Neuronal stem cell (in vitro differentiated cells): ENCODE measurements around the gene TOR1AIP1.

Experiments used
- DNase-seq: peaks from one replicate; pipeline ENCODE4 v3.0.0-alpha.2; 2013; ENCODE audit warnings: low spot score
- H2AFZ ChIP-seq: one replicate; pipeline ENCODE4 v1.6.1; 2013; ENCODE audit warnings: mild to moderate bottlenecking, low read length, inconsistent platforms
- H2AK5ac ChIP-seq: 2 replicates; pipeline ENCODE4 v1.6.1; 2013; ENCODE audit warnings: low read depth, mild to moderate bottlenecking, inconsistent platforms, low read length, moderate library complexity, mixed read lengths
- H2BK120ac ChIP-seq: 2 replicates; pipeline ENCODE4 v1.6.1; 2013; ENCODE audit warnings: low read depth, mild to moderate bottlenecking, inconsistent platforms, low read length, moderate library complexity, mixed read lengths
- H2BK12ac ChIP-seq: one replicate; pipeline ENCODE4 v1.6.1; 2013; ENCODE audit warnings: low read length, inconsistent platforms
- H2BK15ac ChIP-seq: 2 replicates; pipeline ENCODE4 v1.6.1; 2013; ENCODE audit warnings: mild to moderate bottlenecking, low read length, inconsistent platforms, mixed read lengths
- H2BK5ac ChIP-seq: one replicate; pipeline ENCODE4 v1.6.1; 2013; ENCODE audit warnings: inconsistent platforms, mild to moderate bottlenecking, low read length, moderate library complexity
- H3K14ac ChIP-seq: one replicate; pipeline ENCODE4 v1.6.1; 2013; ENCODE audit warnings: low read length, inconsistent platforms
- H3K18ac ChIP-seq: 2 replicates; pipeline ENCODE4 v1.6.1; 2013; ENCODE audit warnings: low read length, inconsistent platforms
- H3K23ac ChIP-seq: 2 replicates; pipeline ENCODE4 v1.6.1; 2013; ENCODE audit warnings: low read depth, mild to moderate bottlenecking, mixed read lengths, low read length, inconsistent platforms; ENCODE audit not compliant: poor library complexity
- H3K27ac ChIP-seq: replicated peaks from 3 replicates; pipeline ENCODE4 v1.5.1; 2013; ENCODE audit warnings: low read length, inconsistent platforms
- H3K27me3 ChIP-seq, 3 experiments: 2 replicates each; pipeline ENCODE4 v1.6.1; 2013; ENCODE audit warnings: low read length in 3 of 3, mild to moderate bottlenecking in 2 of 3, inconsistent platforms in 1 of 3, low read depth in 1 of 3, mixed read lengths in 1 of 3, moderate library complexity in 1 of 3; ENCODE audit not compliant: control insufficient read depth in 3 of 3, insufficient read depth in 3 of 3
- H3K36me3 ChIP-seq, 2 donors: replicated peaks in 1 of 2; 2 replicates each; pipeline ENCODE4 v1.6.1; 2013; ENCODE audit warnings: low read length in 2 of 2; ENCODE audit not compliant: control insufficient read depth in 2 of 2, insufficient read depth in 2 of 2
- H3K4ac ChIP-seq: 2 replicates; pipeline ENCODE4 v1.6.1; 2013; ENCODE audit warnings: inconsistent platforms, mild to moderate bottlenecking, low read length, moderate library complexity
- H3K4me1 ChIP-seq, 2 donors: 1 replicate in 1 of 2; 2 replicates in 1 of 2; pipeline ENCODE4 v1.6.1; 2013; ENCODE audit warnings: low read length in 2 of 2, low read depth in 1 of 2; ENCODE audit not compliant: control insufficient read depth in 2 of 2, insufficient read depth in 1 of 2
- H3K4me2 ChIP-seq: one replicate; pipeline ENCODE4 v1.6.1; 2013; ENCODE audit warnings: mild to moderate bottlenecking, low read length, inconsistent platforms; ENCODE audit not compliant: insufficient read depth, poor library complexity, severe bottlenecking
- H3K4me3 ChIP-seq, 2 donors: 2 replicates each; pipeline ENCODE4 v1.5.1; 2013; ENCODE audit warnings: low read length in 2 of 2, mild to moderate bottlenecking in 2 of 2, inconsistent platforms in 1 of 2, moderate library complexity in 1 of 2
- H3K79me1 ChIP-seq: one replicate; pipeline ENCODE4 v1.6.1; 2013; ENCODE audit warnings: low read depth, mild to moderate bottlenecking, inconsistent platforms, low read length, moderate library complexity
- H3K9ac ChIP-seq: one replicate; pipeline ENCODE4 v1.6.1; 2013; ENCODE audit warnings: mild to moderate bottlenecking, low read depth, low read length, inconsistent platforms; ENCODE audit not compliant: poor library complexity
- H3K9me3 ChIP-seq, 2 donors: replicated peaks in 1 of 2; 2 replicates each; pipeline versions ENCODE3 to v1.6.1; 2013; ENCODE audit warnings: low read length in 2 of 2, mild to moderate bottlenecking in 2 of 2, inconsistent platforms in 1 of 2, low read depth in 1 of 2, mixed read lengths in 1 of 2, moderate library complexity in 1 of 2; ENCODE audit not compliant: control insufficient read depth in 2 of 2, insufficient read depth in 1 of 2
- H4K8ac ChIP-seq: one replicate; pipeline ENCODE4 v1.6.1; 2013; ENCODE audit warnings: low read depth, mild to moderate bottlenecking, inconsistent platforms, low read length, moderate library complexity
- H4K91ac ChIP-seq: one replicate; pipeline ENCODE4 v1.6.1; 2013; ENCODE audit warnings: low read length, low read depth, mild to moderate bottlenecking, inconsistent platforms; ENCODE audit not compliant: poor library complexity
- WGBS, 2 donors: extraction: QIAGEN DNeasy Blood & Tissue Kit; methylation state at CpG; one replicate each; pipeline ENCODE4 v1.1.7; 2013; ENCODE audit warnings: missing lambda C conversion rate in 2 of 2, mixed read lengths in 1 of 2; ENCODE audit not compliant: insufficient read length in 2 of 2, insufficient replicate concordance in 1 of 2; ENCODE audit errors: extremely low coverage in 2 of 2; 5-methylcytosine and 5-hydroxymethylcytosine counted together

TOR1AIP1 gene

GRCh38 chr1:179860652-179861051 is 21.4 kb upstream of the TOR1AIP1 start:
- Histone ChIP-seq H3K4me3 (no peak overlapping the region), H4K91ac (no peak overlapping the region), H3K36me3 (peaks cover 13 to 76% of the 10 kb centered on the region in 2 donors), H3K27me3 (no peaks in the 10 kb centered on the region), H2BK15ac (no peak overlapping the region), H4K8ac (no peak overlapping the region), H2BK120ac (no peak overlapping the region), H3K18ac (no peak overlapping the region), H2BK12ac (no peak overlapping the region), H3K4me1 (peaks cover 0 to 13% of the 10 kb centered on the region in 2 donors), H3K9ac (no peak overlapping the region), H3K23ac (no peak overlapping the region), H3K4me2 (no peak overlapping the region), H2AK5ac (no peak overlapping the region), H2BK5ac (no peak overlapping the region), H2AFZ (no peak overlapping the region), H3K14ac (no peak overlapping the region), H3K4ac (no peak overlapping the region), H3K79me1 (no peaks in the 10 kb centered on the region), H3K9me3 (no peaks in the 10 kb centered on the region), H3K27ac (no peak overlapping the region)
- WGBS, 2 donors: no CpG with 5 or more reads among the region's 3 CpGs
- no peak for DNase-seq

- no peak overlapping the region for H3K14ac ChIP-seq
- peaks cover 16 to 91% of the 10 kb centered on the region in 2 donors for H3K36me3 ChIP-seq
- WGBS, 2 donors: no CpG with 5 or more reads among the region's 6 CpGs
- H3K79me1 ChIP-seq: no peaks in the 10 kb centered on the region
- H3K23ac ChIP-seq: no peak overlapping the region
- H3K9me3 ChIP-seq: no peaks in the 10 kb centered on the region
- no peak overlapping the region for H4K91ac ChIP-seq
- no peaks in the 10 kb centered on the region for H3K27me3 ChIP-seq
- no peak overlapping the region for H2BK120ac ChIP-seq
- H3K9ac ChIP-seq: no peak overlapping the region
- no peak overlapping the region for H3K4ac ChIP-seq
- no peak overlapping the region for H4K8ac ChIP-seq
- no peak overlapping the region for H2BK5ac ChIP-seq
- H3K27ac ChIP-seq: no peak overlapping the region
- no peak overlapping the region for H2BK12ac ChIP-seq
- no peak overlapping the region for H3K4me3 ChIP-seq
- no peak for DNase-seq
- peaks cover 1 to 6% of the 10 kb centered on the region in 2 donors for H3K4me1 ChIP-seq
- H2AK5ac ChIP-seq: no peak overlapping the region
- no peak overlapping the region for H2AFZ ChIP-seq
- no peak overlapping the region for H2BK15ac ChIP-seq
- H3K18ac ChIP-seq: no peak overlapping the region
- H3K4me2 ChIP-seq: no peak overlapping the region
These were observed 16.7 kb upstream of the TOR1AIP1 start for GRCh38 chr1:179865377-179865776.

GRCh38 chr1:179866616-179867015 is 15.5 kb upstream of the TOR1AIP1 start:
- H3K9ac ChIP-seq: no peak overlapping the region
- H3K79me1 ChIP-seq: no peaks in the 10 kb centered on the region
- H2BK120ac ChIP-seq: no peak overlapping the region
- no peak overlapping the region for H2BK5ac ChIP-seq
- no peak overlapping the region for H4K8ac ChIP-seq
- DNase-seq: no peak
- no peak overlapping the region for H3K4me3 ChIP-seq
- H3K23ac ChIP-seq: no peak overlapping the region
- H3K4ac ChIP-seq: no peak overlapping the region
- H3K27ac ChIP-seq: no peak overlapping the region
- no peak overlapping the region for H2AK5ac ChIP-seq
- WGBS, 2 donors: no CpG with 5 or more reads among the region's 7 CpGs
- no peak overlapping the region for H3K4me2 ChIP-seq
- H3K14ac ChIP-seq: no peak overlapping the region
- H3K9me3 ChIP-seq: no peaks in the 10 kb centered on the region
- no peak overlapping the region for H2AFZ ChIP-seq
- peaks cover 0 to 1% of the 10 kb centered on the region in 2 donors for H3K4me1 ChIP-seq
- peaks cover 16 to 92% of the 10 kb centered on the region in 2 donors for H3K36me3 ChIP-seq
- H2BK12ac ChIP-seq: no peak overlapping the region
- no peak overlapping the region for H3K18ac ChIP-seq
- H3K27me3 ChIP-seq: no peaks in the 10 kb centered on the region
- no peak overlapping the region for H4K91ac ChIP-seq
- no peak overlapping the region for H2BK15ac ChIP-seq

- H3K36me3 ChIP-seq: peaks cover 16 to 92% of the 10 kb centered on the region in 2 donors
These were observed 14.4 kb upstream of the TOR1AIP1 start for GRCh38 chr1:179867493-179868330.

More at GRCh38 chr1:179867493-179868330, 14.4 kb upstream of the TOR1AIP1 start:
- Histone ChIP-seq H2AK5ac (no peak overlapping the region), H4K91ac (no peak overlapping the region), H3K23ac (no peak overlapping the region), H3K14ac (no peak overlapping the region), H2BK12ac (no peak overlapping the region), H3K4me3 (no peak overlapping the region), H4K8ac (no peak overlapping the region), H3K27me3 (no peaks in the 10 kb centered on the region), H3K18ac (no peak overlapping the region), H3K79me1 (no peaks in the 10 kb centered on the region), H3K9ac (no peak overlapping the region), H2BK5ac (no peak overlapping the region), H2BK15ac (no peak overlapping the region), H3K27ac (no peak overlapping the region), H3K4me2 (no peak overlapping the region), H3K4ac (no peak overlapping the region), H3K9me3 (no peaks in the 10 kb centered on the region), H3K4me1 (peaks cover 0 to 1% of the 10 kb centered on the region in 2 donors), H2BK120ac (no peak overlapping the region), H2AFZ (no peak overlapping the region)
- peak; percentile 47 for DNase-seq
- WGBS, 2 donors: no CpG with 5 or more reads among the region's 1 CpG
